ENCODE measurements around the gene NAA40.

Gene NAA40

GRCh38 chr11:63997801-63998337 lies 59.1 kb downstream of the NAA40 start:
- H3K4me3 ChIP-seq (ENCODE audit: low read depth, low read length), result no peak overlapping the region
- H3K36me3 ChIP-seq (replicated peaks), result peaks cover 33% of the 10 kb centered on the region
- DNase-seq, result no peak
- in situ Hi-C loops (cut with HindIII; ENCODE audit: low pct_ligation_motif_present, low sequenced_read_pairs), result no loop called here
- H3K27ac ChIP-seq, result no peak overlapping the region
- H3K27me3 ChIP-seq (replicated peaks), result no peaks in the 10 kb centered on the region
- TF ChIP-seq, protein P1, sequence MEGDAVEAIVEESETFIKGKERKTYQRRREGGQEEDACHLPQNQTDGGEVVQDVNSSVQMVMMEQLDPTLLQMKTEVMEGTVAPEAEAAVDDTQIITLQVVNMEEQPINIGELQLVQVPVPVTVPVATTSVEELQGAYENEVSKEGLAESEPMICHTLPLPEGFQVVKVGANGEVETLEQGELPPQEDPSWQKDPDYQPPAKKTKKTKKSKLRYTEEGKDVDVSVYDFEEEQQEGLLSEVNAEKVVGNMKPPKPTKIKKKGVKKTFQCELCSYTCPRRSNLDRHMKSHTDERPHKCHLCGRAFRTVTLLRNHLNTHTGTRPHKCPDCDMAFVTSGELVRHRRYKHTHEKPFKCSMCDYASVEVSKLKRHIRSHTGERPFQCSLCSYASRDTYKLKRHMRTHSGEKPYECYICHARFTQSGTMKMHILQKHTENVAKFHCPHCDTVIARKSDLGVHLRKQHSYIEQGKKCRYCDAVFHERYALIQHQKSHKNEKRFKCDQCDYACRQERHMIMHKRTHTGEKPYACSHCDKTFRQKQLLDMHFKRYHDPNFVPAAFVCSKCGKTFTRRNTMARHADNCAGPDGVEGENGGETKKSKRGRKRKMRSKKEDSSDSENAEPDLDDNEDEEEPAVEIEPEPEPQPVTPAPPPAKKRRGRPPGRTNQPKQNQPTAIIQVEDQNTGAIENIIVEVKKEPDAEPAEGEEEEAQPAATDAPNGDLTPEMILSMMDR (IDR thresholded peaks at IDR 0.05; ENCODE audit: low read depth, low read length, missing control alignments), result no peak

DNA sequence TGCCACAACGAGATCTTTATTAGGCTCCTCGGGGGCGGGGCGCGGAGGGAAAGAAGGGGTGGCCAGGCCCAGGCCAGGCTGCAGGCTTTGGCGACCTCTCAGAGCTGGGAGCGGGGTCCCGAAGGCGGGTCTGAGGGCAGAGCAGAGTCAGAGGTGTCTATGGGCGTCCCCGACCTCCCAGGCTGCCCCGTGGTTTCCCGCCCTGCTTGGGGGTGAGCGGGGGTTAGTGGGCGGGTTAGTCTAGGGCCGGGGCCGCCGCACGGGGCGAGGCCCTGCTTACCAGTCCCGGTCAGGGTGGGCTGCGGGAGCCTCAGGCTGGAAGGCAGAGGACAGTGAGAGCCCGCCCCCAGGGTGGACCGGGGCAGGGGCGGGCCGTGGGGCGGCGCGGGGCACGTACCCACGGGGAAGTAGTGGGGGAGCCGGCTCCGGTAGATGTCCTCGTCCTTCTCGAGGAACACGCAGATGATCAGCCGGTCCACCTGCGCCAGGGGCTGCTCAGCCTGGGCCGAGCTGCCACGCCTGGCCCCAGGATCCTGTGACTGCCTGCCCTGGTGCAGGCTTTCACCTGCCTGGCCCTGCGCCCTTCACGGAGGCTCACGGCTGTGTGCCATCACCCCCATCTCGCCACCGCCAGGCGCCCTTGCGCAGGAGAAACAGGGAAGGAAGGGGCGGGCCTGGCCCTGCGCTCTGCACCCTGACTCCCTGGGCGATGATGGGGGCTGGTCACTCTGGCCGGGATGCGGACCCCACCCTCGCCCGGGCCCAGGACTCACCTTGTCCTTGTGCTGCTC lies 60.0 kb downstream of the NAA40 start:
- Histone ChIP-seq H3K4me3 (ENCODE audit: low read depth, low read length) (no peak overlapping the region), H3K27me3 (replicated peaks) (no peaks in the 10 kb centered on the region), H3K27ac (no peak overlapping the region), H3K36me3 (replicated peaks) (peaks cover 33% of the 10 kb centered on the region)
- no peak for DNase-seq
- in situ Hi-C loops (cut with HindIII; ENCODE audit: low pct_ligation_motif_present, low sequenced_read_pairs), result no loop called here
- TF ChIP-seq, protein P1 (IDR thresholded peaks at IDR 0.05; ENCODE audit: low read depth, low read length, missing control alignments), result no peak

GRCh38 chr11:63999349-64000025 lies 60.7 kb downstream of the NAA40 start:
- TF ChIP-seq, protein P1 (IDR thresholded peaks at IDR 0.05; ENCODE audit: low read depth, low read length, missing control alignments), result no peak
- peak; percentile 33 for DNase-seq
- in situ Hi-C loops (cut with HindIII; ENCODE audit: low pct_ligation_motif_present, low sequenced_read_pairs), result loop anchor here (5.0 kb wide), 1 partner anchor 138 kb away; no protein-coding TSS in a partner anchor
- Histone ChIP-seq H3K27ac (no peak overlapping the region), H3K27me3 (replicated peaks) (no peaks in the 10 kb centered on the region), H3K4me3 (ENCODE audit: low read depth, low read length) (no peak overlapping the region), H3K36me3 (replicated peaks) (peaks cover 33% of the 10 kb centered on the region)

GRCh38 chr11:64000026-64000739 lies 61.4 kb downstream of the NAA40 start:
- no peak overlapping the region for H3K27ac ChIP-seq
- in situ Hi-C loops (cut with HindIII; ENCODE audit: low pct_ligation_motif_present, low sequenced_read_pairs), result loop anchor here (5.0 kb wide), 1 partner anchor 137 kb away; no protein-coding TSS in a partner anchor
- no peak overlapping the region for H3K4me3 ChIP-seq (ENCODE audit: low read depth, low read length)
- TF ChIP-seq, protein P1 (IDR thresholded peaks at IDR 0.05; ENCODE audit: low read depth, low read length, missing control alignments), result peak; percentile 57
- DNase-seq, result peak; percentile 33
- no peaks in the 10 kb centered on the region for H3K27me3 ChIP-seq (replicated peaks)
- peaks cover 30% of the 10 kb centered on the region for H3K36me3 ChIP-seq (replicated peaks)

- Histone ChIP-seq H3K27me3 (replicated peaks) (no peaks in the 10 kb centered on the region), H3K36me3 (replicated peaks) (peaks cover 25% of the 10 kb centered on the region)
- in situ Hi-C loops (cut with HindIII; ENCODE audit: low pct_ligation_motif_present, low sequenced_read_pairs), result loop anchor here (5.0 kb wide), 1 partner anchor 136 kb away; no protein-coding TSS in a partner anchor
These were observed 62.1 kb downstream of the NAA40 start for GRCh38 chr11:64000740-64001483.

More at GRCh38 chr11:64000740-64001483, 62.1 kb downstream of the NAA40 start:
- Histone ChIP-seq H3K4me3 (ENCODE audit: low read depth, low read length) (no peak overlapping the region), H3K27ac (no peak overlapping the region)
- TF ChIP-seq, protein P1 (IDR thresholded peaks at IDR 0.05; ENCODE audit: low read depth, low read length, missing control alignments), result no peak
- no peak for DNase-seq
